CD4-positive, alpha-beta T cell treated with Interleukin-17A for 1 hour (primary cell): ENCODE data around the gene EPDR1.

Experiments
- DNase-seq: peaks from one replicate; pipeline ENCODE4 v3.0.0-alpha.2; 2020

Gene EPDR1

GRCh38 chr7:37982423-37982822, 62.0 kb downstream of the EPDR1 start:
- no peak for DNase-seq

GRCh38 chr7:37984750-37985390, 64.4 kb downstream of the EPDR1 start:
- no peak for DNase-seq

- no peak for DNase-seq
Observed at GRCh38 chr7:37986908-37987330, 66.5 kb downstream of the EPDR1 start.

GRCh38 chr7:37987732-37988131, 67.3 kb downstream of the EPDR1 start:
- no peak for DNase-seq

- DNase-seq: no peak
Observed at GRCh38 chr7:37988721-37989650, 68.5 kb downstream of the EPDR1 start.

GRCh38 chr7:37990337-37990736, 69.9 kb downstream of the EPDR1 start:
- no peak for DNase-seq

GRCh38 chr7:37993060-37993501, 72.6 kb downstream of the EPDR1 start:
- no peak for DNase-seq

- DNase-seq: no peak
Observed at GRCh38 chr7:37999673-38000072, 79.2 kb downstream of the EPDR1 start.

- no peak for DNase-seq
Observed at GRCh38 chr7:38000272-38000671, 79.8 kb downstream of the EPDR1 start.
